Activated T-cell treated with anti-CD3 and anti-CD28 coated beads for 48 hours (primary cell): ENCODE results near the gene OR6C76.
"Not testable (repeated sequence)": the region's sequence is repeated elsewhere in the genome, so short reads cannot be mapped to it uniquely, and the experiment has no call there.

ENCODE experiments used
- DNase-seq: peaks from one replicate; pipeline ENCODE4 v3.0.0-alpha.2; 2020; ENCODE audit warnings: low read depth

The OR6C76 gene

DNA sequence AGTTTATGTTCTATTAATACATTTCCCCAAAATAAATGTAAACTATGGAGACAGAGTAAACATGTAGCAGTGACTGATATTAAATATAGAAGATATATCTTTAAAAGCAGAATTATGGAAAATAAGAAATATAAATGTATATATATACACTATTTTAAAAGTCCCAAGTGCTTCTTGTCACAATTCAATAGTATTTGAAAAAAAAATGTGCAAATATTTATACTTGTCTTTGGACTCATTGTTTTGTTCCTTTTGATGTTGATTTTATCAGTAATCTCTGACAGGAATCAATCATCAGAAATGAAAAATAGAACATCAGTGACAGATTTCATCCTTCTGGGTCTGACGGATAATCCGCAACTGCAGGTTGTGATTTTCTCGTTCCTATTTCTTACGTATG, at the start of gene OR6C76:
TSS of gene OR6C76 (plus strand) at position 301 of the 400 bp plus-strand sequence. CDS start at position 301, 0 bp downstream.
- no peak for DNase-seq

DNA sequence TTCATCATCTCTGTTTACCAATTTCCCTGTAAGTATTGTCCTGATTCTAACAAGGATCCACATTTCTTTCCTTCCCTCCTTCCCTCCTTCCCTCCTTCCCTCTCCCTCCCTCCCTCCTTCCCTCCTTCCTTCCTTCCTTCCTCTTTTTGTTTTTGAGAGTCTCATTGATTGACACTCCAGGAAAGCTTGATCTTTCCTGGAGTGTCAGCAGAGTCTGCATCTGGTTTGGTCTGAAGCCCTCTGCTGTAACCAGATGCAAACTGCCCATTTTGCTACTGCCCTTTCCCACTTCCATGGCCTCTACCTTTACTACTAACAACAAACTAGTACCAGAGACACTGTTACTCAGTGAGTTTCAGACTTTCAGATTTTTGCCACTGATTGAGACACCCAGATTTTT, 40.2 kb upstream of the OR6C76 start:
- no peak for DNase-seq

DNA sequence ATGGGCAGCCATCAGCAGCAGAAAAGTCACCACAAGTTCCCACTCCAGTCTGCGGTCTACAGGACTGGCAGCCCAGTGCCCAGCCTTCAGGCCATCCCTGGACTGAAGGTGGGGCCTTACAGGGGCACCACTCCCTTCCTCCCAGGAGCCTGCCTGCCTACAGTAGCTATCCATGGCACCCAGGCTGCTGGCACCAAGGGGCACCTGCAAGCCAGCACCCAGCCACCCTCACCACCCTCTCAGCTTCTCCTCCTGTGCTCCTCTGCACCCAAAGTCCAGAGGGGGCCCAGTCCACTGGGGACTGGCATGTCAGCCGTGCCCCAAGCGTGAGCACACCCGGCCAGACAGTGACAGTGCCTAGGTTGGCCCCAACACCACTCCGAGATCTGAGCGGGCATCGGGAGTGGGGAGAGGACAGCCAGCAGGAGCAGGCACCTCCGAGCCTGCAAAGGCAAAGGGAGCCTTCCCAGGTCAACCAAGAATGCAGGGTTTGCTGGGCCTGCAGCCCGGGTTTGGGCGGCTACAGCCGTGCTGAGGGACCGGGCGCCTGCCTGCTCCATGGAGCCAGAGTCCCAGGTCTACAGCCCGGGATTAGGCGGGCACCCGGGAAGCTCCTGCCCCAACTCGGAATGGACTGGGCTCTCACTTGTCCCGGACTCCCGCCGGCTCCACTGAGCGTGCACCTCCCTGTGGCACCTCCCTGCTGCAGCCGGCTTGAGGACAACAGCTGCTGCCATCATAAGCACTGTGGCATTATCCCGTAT, 33.8 kb upstream of the OR6C76 start:
- no peak for DNase-seq

GRCh38 chr12:55396326-55396725, 29.7 kb upstream of the OR6C76 start:
- DNase-seq: no peak

DNA sequence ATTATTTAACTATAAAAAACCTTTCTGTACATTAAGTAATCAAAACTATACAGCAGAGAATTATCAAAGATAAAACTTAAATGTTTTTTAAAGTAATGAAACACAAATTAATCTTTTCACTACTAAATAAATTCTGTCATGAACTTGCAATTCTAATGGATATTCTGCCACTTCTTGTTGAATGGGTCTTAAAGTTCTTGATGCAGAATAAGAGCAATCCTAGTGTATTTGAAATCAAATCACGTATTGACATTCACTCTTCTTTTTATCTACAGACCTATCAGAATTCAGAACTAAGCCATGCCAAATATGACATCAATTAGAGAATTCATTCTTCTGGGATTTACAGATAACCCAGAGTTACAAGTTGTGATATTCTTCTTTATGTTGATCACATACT, 25.8 kb upstream of the OR6C76 start, which contains the start of gene OR6C65:
TSS of gene OR6C65 (plus strand) at position 301 of the 400 bp plus-strand sequence. CDS start at position 301, 0 bp downstream.
- no peak for DNase-seq

- DNase-seq: no peak
These were observed 18.2 kb upstream of the OR6C76 start for GRCh38 chr12:55407866-55408265.

- not testable (repeated sequence) for DNase-seq
These were observed 16.9 kb upstream of the OR6C76 start for GRCh38 chr12:55409133-55409532.

- not testable (repeated sequence) for DNase-seq
These were observed 13.9 kb upstream of the OR6C76 start for GRCh38 chr12:55412138-55412537.

DNA sequence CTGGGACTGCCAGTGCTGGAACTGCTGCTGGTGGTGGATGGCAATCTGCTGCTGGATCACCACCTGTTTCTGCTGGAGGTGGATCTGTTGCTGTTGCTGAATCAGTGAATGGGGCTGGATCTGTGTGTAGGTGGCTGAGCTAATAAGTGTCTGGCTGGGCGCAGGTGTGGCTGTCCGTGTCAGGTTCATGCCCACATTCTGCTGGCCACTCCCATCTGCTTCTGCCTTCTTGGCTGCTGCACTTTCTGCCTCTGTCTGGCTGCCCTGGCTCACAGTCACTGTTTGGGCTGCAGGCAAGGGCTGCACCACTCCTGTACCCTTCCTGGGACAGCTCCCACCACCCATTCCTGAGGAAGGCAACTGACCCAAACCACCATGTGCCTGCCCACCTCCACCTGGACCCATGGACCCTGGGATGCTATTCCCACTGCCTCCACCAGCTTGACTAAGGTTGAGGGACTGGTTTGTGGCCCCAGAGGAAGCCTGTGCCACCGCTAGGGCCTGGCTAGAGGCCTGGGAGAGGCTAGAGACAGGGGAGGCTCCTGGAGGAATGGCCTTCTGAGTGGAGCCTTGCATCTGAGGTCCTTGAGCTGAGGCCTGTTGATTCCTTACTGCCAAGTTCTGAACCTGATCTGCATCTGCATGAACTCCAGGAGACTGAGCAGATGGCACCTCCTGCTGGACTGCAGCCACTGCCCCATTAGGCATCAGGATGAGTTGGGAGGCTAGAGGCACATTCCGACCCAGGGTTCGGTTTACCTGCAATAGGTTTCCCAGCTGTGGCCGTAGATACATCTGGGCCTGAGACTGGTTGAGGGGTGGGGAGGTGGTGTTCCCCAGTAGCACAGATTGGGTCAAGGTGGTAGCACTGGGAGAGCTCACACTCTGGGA, 12.3 kb upstream of the OR6C76 start:
- DNase-seq: not testable (repeated sequence)

DNA sequence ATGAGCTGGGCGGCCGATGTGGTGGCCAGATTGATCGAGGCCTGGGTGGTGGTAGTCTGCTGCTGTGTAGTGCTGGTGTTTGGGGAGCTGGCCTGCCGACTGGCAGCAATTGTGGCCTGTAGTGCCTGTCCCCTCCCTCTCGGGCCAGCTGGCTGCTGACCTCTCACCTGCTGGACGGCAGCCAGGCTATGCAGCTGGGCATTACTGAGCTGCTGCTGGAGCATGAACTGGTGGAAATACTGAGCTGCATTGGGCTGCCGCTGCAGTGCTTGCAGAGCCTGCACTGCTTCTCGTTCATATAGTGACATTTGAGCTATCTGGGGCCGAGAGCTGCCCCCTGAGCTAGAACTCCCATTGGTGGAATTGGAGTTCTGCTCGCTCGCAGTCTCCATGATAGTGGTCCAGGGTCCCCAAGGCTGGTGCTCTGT, 11.6 kb upstream of the OR6C76 start:
- not testable (repeated sequence) for DNase-seq

- not testable (repeated sequence) for DNase-seq
These were observed 11.2 kb upstream of the OR6C76 start for GRCh38 chr12:55414889-55415288.

GRCh38 chr12:55416961-55417360, 9.1 kb upstream of the OR6C76 start:
- DNase-seq: no peak

DNA sequence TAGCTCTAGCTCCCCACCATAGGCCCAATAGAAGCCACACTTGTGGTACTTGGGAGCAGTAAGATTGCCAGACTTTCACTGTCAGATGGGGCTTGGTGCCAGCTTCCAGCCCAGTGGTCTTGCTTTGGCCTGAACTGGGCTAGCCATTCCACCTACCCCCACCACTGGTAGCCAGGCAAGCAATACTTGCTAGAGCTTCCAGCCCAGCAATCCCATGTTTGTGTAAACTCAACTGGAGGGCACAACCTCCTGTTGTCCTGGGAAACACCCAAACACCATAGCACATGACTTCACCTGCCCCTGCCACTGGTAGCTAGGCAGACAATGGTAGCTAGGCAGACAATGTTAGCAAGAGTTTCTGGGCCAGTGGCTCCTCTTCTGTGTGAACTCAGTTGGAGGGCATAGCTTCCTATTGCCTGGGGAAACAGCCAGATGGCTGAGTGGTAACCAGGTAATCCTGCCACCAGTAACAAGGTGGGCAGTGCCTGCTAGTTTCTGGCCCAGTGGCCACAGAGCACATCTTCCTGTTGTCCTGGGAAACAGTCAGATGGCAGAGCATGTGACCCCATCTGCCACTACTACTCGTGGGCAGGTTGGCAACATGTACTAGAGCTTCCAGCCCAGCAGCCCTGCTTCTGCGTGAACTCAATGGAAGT, 5.6 kb upstream of the OR6C76 start:
- no peak for DNase-seq

DNA sequence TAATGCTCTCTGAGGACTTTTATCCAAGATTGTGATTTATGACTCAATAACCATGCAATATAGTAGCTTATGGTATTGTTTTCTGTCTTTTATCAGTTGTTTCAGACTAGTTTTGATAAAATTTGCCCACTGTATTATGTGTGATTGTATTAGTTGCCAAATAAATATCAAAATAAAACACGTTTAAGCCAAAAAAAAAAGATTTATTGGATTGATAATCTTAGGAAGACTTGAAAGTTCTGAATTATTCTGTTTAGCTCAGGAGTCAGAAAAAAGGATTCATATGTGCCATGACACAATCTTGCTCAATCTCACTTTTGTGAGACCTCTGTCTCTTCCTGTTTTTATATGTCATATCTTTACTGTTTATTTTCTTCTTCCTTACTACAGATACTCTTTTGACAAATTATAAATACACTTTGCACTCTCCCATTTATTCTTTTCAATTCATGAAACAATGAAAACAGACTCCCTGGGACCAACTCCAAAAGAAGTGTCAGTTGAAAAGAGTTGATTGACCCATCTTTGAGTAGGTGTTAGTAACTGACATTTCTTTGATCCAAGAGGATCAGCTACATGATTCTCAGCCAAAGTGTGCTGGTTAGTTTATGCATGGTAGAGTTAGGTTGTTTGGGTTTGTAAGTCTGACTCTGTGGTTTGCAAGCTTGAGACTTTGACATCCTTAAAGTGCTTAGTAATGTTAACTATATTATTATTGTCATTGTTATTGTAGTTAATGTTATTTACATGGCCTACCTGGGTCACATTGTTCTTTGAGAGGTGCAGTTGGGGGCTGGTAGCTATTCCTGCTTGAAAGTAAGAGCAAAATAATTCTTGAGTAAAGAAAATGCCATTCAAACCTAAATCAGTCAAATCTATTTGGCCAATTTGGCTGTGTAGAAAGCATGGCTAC, 2.5 kb downstream of the OR6C76 start:
- no peak for DNase-seq

- not testable (repeated sequence) for DNase-seq
These were observed 15.2 kb downstream of the OR6C76 start for GRCh38 chr12:55441233-55441632.

DNA sequence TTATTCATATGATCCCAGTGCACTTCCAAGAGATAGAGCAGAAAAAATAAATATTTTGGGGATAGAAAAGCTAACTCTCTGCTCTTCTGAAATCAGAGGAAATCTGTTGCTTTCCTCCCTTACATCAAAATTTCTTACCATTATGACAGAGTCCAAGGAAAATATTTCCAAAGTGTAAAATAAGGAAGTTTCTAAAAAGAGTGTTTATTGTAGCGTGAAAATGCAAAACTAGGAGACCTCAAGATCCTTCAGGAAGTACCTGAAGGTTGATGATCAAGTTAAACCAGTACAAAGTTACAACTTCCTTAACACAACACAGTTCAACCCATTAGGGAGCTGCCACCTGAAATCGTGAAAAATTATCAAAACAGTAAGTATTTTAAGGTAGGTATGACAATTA, 17.7 kb downstream of the OR6C76 start, which contains the start of gene OR6C2:
TSS of gene OR6C2 (plus strand) at position 301 of the 400 bp plus-strand sequence. CDS start 8,138 bp downstream, outside the sequence.
- no peak for DNase-seq

GRCh38 chr12:55445357-55445756, 19.3 kb downstream of the OR6C76 start:
- no peak for DNase-seq

DNA sequence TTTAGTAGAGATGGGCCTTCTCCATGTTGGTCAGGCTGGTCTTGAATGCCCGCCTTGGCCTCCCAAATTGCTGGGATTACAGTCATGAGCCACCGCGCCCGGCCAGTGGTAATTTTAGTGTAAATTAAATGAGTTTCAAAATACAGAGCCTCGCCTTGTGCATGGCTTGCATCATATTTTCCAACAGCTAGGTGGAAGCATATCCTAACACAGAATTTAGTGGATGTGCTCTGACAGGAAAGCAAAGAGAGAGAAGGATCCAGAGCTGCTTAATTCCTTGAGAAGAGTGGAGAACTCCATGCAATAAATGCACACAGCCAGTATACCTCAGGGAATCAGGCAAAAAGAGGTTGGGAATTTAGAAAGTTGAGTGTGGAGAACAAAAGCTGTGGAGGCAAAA, 20.3 kb downstream of the OR6C76 start:
- no peak for DNase-seq

DNA sequence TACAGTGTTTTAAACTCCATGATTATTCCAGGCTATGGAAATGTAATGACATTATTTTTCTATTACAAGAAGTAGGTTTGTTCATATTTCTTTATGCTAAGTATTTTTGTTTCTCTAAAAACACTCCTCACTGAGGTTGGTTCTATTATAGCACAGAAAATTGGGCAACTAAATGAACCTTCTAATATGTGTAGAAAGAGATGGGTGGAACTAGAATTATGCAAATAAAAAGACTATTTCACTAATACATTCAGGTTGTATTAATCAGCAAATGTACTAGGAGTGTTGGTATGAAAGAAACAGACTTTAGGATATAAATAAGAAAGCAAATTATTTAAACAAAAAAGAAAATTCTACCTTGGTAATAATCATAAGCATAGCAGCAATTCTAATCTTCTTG, 22.8 kb downstream of the OR6C76 start:
- no peak for DNase-seq

GRCh38 chr12:55464926-55465325, 38.9 kb downstream of the OR6C76 start:
- not testable (repeated sequence) for DNase-seq

GRCh38 chr12:55467836-55468235, 41.8 kb downstream of the OR6C76 start:
- no peak for DNase-seq
